Adrenal gland (tissue), 12 donors: ENCODE results near the gene PRKD1. TPM values are rescaled to one million over a fixed set of nuclear protein-coding genes. Genes with fewer than 3 reads are reported as not detected.
"Not testable (repeated sequence)": the region's sequence is repeated elsewhere in the genome, so short reads cannot be mapped to it uniquely, and the experiment has no call there.

ENCODE experiments used
- DNase-seq, 7 donors: peaks; one replicate each; pipeline ENCODE4 v3.0.0-alpha.2; 2019 to 2020
- H3K27ac ChIP-seq, 5 donors: fragments of 200-600 bp; sonication (generic) in 4 of 5; 1 replicate in 3 of 5; 2 replicates in 2 of 5; pipeline versions ENCODE4 v1.5.1 to v1.8.0; 2016 to 2020; ENCODE audit warnings: mild to moderate bottlenecking in 1 of 5
- H3K27me3 ChIP-seq: fragments of 200-600 bp; 2 replicates; pipeline ENCODE4 v1.8.0; 2021
- H3K36me3 ChIP-seq, 2 donors: fragments of 200-600 bp; replicated peaks in 1 of 2; 1 replicate in 1 of 2; 2 replicates in 1 of 2; pipeline versions ENCODE4 v1.5.1 to v1.8.0; 2018 to 2022
- H3K4me1 ChIP-seq, 2 donors: fragments of 200-600 bp; replicated peaks in 1 of 2; 1 replicate in 1 of 2; 2 replicates in 1 of 2; pipeline versions ENCODE4 v1.5.1 to v1.8.0; 2018 to 2021
- H3K4me3 ChIP-seq, 4 donors: fragments of 200-600 bp; sonication (generic) in 3 of 4; one replicate each; pipeline ENCODE4 v1.5.1; 2016 to 2018
- H3K9me3 ChIP-seq, 3 donors: fragments of 200-600 bp; sonication (generic) in 1 of 3; replicated peaks in 1 of 3; 1 replicate in 2 of 3; 2 replicates in 1 of 3; pipeline versions ENCODE4 v1.5.1 to v1.8.0; 2016 to 2021
- POLR2A ChIP-seq, 2 donors: fragments of 450-650 bp; IDR thresholded peaks; one replicate each; pipeline ENCODE4 v1.6.1; 2017; ENCODE audit warnings: antibody characterized with exemption in 2 of 2, mild to moderate bottlenecking in 2 of 2, moderate library complexity in 1 of 2
- WGBS, 4 donors: extraction: QIAGEN DNeasy Blood & Tissue Kit in 2 of 4; methylation state at CpG; one replicate each; pipeline versions ENCODE4 v1.1.5 to v1.1.7; 2013 to 2017; 5-methylcytosine and 5-hydroxymethylcytosine counted together
- intact Hi-C, 2 donors: fragments of 100-400 bp; cut with DNase I; formaldehyde crosslinking; loops; one replicate each; pipeline versions ENCODE4 v1.14.1 to v1.15.0; 2022 to 2023
- polyA plus RNA-seq, 3 donors: library from polyadenylated mRNA; stranded (reverse); fragments of 200-250 nt in 2 of 3; fragments of 350-450 nt in 1 of 3; fragmentation: Illumina TruSeq in 1 of 3; extraction: RNeasy Lipid Tissue Mini Kit (QIAGEN cat#74804) in 1 of 3; gene quantifications; one replicate each; pipeline ENCODE4 v1.2.3, GENCODE V29; 2013 to 2014
- total RNA-seq, 9 donors: library from RNA; depleted of rRNA in 4 of 9; stranded (reverse); fragments of >200 nt in 4 of 9; fragments of 120-200 nt in 1 of 9; fragmentation: NEBNext Ultra II Directional in 1 of 9; extraction: Animal tissue kit (Norgen Biotek cat#: 25700) in 1 of 9; gene quantifications; one replicate each; pipeline versions ENCODE4 v1.1.0 to v1.2.4, GENCODE V29; 2013 to 2023
- TF ChIP-seq, protein P1 (sequence below), 6 experiments: fragments of 450-650 bp in 4 of 6; fragments of 200-600 bp in 2 of 6; sonication (generic) in 1 of 6; IDR thresholded peaks; 1 replicate in 5 of 6; 2 replicates in 1 of 6; pipeline versions ENCODE4 v1.5.1 to v1.8.0; 2016 to 2021; ENCODE audit warnings: antibody characterized with exemption in 6 of 6, mild to moderate bottlenecking in 2 of 6, moderate library complexity in 1 of 6
- donor health status: healthy with polysubstance abuse.
- donor health status: Bipolar disorder and iron deficiency.
- donor health status: DM: yes; HTN: yes; CAD: no.
- donor health status: DM: no; HTN: no; CAD: no.
- donor health status: DM: no; HTN: no; CAD: no.
- donor health status: DM: yes; HTN: yes; CAD: no.

Gene PRKD1
- total and polyA plus RNA-seq, 12 donors: 6.9 to 30.1 (median 22.0) TPM

DNA sequence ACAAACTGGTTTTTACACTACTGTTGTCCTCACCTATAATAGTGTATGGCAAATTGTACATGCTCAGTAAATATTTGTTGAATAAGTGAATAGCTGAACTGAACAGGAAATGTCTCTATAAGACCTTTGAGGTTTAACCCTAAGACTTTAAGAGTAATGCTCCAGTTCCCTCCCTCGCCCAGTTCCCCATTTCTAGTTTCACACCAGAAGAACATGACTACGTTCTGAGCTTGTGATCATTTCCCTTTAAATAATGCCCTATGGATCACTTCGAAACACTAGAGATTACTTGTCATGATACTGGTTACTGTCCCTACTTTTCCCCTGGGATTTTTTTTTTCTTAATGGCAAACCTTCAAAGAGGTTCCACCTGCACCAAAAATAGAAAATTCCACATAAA lies 69.3 kb downstream of the PRKD1 start:
- WGBS, 4 donors: 73 to 80% (median 74%) methylated on average over 3 of the region's 3 CpGs
- no peaks in the 10 kb centered on the region for H3K36me3 ChIP-seq
- H3K27ac ChIP-seq: no peak overlapping the region
- no peak overlapping the region for H3K4me3 ChIP-seq
- H3K4me1 ChIP-seq: no peaks in the 10 kb centered on the region
- no peaks in the 10 kb centered on the region for H3K27me3 ChIP-seq
- intact Hi-C loops: no loop called here
- TF ChIP-seq, protein P1, sequence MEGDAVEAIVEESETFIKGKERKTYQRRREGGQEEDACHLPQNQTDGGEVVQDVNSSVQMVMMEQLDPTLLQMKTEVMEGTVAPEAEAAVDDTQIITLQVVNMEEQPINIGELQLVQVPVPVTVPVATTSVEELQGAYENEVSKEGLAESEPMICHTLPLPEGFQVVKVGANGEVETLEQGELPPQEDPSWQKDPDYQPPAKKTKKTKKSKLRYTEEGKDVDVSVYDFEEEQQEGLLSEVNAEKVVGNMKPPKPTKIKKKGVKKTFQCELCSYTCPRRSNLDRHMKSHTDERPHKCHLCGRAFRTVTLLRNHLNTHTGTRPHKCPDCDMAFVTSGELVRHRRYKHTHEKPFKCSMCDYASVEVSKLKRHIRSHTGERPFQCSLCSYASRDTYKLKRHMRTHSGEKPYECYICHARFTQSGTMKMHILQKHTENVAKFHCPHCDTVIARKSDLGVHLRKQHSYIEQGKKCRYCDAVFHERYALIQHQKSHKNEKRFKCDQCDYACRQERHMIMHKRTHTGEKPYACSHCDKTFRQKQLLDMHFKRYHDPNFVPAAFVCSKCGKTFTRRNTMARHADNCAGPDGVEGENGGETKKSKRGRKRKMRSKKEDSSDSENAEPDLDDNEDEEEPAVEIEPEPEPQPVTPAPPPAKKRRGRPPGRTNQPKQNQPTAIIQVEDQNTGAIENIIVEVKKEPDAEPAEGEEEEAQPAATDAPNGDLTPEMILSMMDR (IDR thresholded peaks at IDR 0.05): no peak
- TF ChIP-seq POLR2A (IDR thresholded peaks at IDR 0.05): no peak
- no peaks in the 10 kb centered on the region for H3K9me3 ChIP-seq
- DNase-seq: no peak

DNA sequence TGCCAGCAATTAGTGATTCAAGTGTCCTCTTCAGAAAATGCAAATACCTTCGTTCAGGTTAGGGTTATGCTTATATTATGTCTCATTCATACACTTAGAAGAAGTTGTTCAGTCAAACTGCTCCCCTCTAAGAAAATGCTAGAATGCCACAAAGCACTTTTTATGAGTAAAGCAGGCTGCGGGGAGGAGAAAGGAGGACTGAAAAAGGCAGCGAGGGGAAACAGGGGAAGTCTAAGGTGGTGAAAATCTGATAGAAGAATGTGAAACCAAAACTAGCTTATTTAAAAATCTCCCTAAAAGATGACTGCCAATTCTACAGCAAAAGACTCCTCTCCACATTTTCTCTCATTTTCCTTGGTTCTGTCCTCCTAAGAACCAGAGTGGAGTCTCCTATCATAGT lies 70.1 kb downstream of the PRKD1 start:
- H3K27me3 ChIP-seq: no peaks in the 10 kb centered on the region
- H3K4me1 ChIP-seq: no peaks in the 10 kb centered on the region
- 60 to 89% (median 74%) methylated on average over 3 of the region's 3 CpGs for WGBS, 4 donors
- intact Hi-C loops: no loop called here
- H3K36me3 ChIP-seq: no peaks in the 10 kb centered on the region
- no peak for TF ChIP-seq POLR2A (IDR thresholded peaks at IDR 0.05)
- TF ChIP-seq, protein P1 (IDR thresholded peaks at IDR 0.05): no peak
- H3K9me3 ChIP-seq: no peaks in the 10 kb centered on the region
- H3K4me3 ChIP-seq: no peak overlapping the region
- no peak overlapping the region for H3K27ac ChIP-seq
- DNase-seq: no peak

DNA sequence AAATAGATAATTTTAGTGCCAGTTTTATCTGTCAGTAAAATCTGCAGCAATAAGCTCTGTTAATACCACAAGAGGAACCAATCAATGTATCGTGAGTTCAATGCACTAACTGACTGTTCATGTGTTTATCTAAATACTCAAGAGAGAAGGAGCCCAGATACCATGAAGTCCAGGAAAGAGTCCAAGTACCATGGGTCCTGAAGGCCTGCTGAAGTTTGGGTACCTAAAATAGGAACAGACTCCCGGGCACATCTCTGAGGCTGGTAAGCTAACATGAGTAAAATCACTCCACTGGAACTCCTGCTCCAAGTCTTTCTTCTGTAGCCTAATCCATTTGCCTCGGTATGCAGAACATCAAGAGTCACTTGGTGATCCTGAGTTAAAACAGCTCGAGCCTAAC lies 71.1 kb downstream of the PRKD1 start:
- Histone ChIP-seq H3K27me3 (no peaks in the 10 kb centered on the region), H3K4me3 (no peak overlapping the region), H3K36me3 (no peaks in the 10 kb centered on the region), H3K9me3 (no peaks in the 10 kb centered on the region), H3K27ac (no peak overlapping the region), H3K4me1 (no peaks in the 10 kb centered on the region)
- no peak for DNase-seq
- TF ChIP-seq, protein P1 (IDR thresholded peaks at IDR 0.05): no peak
- TF ChIP-seq POLR2A (IDR thresholded peaks at IDR 0.05): no peak
- WGBS, 4 donors: 92 to 95% (median 93%) methylated on average over 4 of the region's 4 CpGs
- intact Hi-C loops: no loop called here

DNA sequence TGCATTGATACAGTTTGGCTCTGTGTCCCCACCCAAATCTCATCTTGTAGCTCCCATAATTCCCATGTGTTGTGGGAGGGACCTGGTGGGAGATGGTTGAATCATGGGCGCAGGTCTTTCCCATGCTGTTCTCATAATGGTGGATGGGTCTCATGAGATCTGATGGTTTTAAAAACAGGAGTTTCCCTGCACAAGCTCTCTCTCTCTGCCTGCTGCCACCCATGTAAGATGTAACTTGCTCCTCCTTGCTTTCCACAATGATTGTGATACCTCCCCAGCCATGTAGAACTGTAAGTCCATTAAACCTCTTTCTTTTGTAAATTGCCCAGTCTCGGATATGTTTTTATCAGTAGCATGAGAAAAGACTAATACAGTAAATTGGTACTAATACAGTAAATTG lies 74.0 kb downstream of the PRKD1 start:
- H3K4me3 ChIP-seq, H3K4me1 ChIP-seq, H3K27ac ChIP-seq, intact Hi-C loops, H3K27me3 ChIP-seq, DNase-seq, H3K36me3 ChIP-seq, H3K9me3 ChIP-seq: not testable (repeated sequence)
- WGBS, 4 donors: 91 to 97% (median 93%) methylated on average over 2 of the region's 2 CpGs

DNA sequence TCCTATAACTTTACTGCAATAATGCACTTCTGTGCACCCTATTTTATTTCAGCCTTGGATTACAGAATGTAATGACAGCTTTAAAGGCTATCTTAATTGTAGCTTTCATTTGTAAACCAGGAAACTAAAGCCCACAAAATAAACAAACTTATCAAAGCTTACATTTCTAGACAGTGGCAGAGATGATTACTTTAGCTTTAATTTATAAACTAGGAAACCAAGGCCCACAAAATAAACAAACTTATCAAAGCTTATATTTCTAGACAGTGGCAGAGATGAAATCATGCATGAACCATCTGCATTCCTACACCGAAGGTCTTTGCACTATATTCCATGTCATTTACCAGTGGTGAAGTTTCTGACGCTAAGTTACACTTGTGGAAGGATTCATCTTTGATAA lies 74.4 kb downstream of the PRKD1 start:
- no peak for TF ChIP-seq POLR2A (IDR thresholded peaks at IDR 0.05)
- TF ChIP-seq, protein P1 (IDR thresholded peaks at IDR 0.05): no peak
- Histone ChIP-seq H3K27me3 (no peaks in the 10 kb centered on the region), H3K9me3 (no peaks in the 10 kb centered on the region), H3K4me3 (no peak overlapping the region), H3K4me1 (no peaks in the 10 kb centered on the region), H3K27ac (no peak overlapping the region), H3K36me3 (no peaks in the 10 kb centered on the region)
- intact Hi-C loops: no loop called here
- WGBS, 4 donors: 87 to 96% (median 92%) methylated on average over 2 of the region's 2 CpGs
- no peak for DNase-seq
